Measurements from ENCODE around the gene DNAJC18.
"Not testable (repeated sequence)": the region's sequence is repeated elsewhere in the genome, so short reads cannot be mapped to it uniquely, and the experiment has no call there.

DNAJC18 gene

DNA sequence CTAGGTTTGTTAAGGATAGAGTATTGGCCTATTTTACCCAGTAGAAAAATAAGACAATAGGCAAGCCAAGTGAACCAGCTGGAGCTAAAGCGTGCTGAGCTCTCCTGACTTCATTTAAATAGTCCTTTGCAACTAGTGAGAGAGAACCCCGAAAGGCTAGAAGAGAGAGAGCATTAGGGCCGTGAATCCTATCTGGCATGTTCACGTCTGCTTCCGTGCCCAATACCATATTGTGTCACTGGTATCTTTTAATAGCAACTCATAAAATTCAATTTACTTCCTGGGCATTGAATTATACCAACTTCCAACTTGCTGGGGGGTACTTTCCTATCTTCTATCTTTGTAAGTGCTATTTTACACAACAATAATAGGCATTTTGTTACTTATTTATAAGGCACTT lies 13.8 kb downstream of the DNAJC18 start:
- DNase-seq, result no peak

DNA sequence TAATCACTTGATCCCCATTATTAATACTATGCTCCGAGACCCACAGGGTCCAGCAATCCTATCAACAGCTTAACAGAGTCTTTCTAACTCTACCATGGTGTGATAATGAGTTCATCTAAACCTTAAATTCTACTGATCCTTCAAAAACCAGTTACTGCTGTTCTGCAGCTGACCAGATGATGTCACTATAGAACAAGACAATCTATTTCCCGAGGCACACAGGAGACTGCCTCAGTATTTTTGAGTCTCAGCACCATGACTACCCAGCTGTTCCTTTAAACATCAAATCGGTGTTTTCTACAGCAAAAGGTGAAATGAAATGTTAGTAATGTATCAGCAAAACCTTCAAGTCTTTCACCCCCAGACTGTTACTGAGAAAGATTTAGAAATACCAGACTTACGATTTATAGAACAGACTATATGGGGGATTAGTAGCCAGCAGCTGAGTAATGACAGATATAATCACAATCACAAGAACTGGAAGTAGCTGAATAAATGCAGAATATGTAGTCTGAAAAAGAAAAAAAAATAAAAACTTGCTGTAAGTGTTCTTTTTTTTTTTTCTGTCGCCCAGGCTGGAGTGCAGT lies 16.9 kb downstream of the DNAJC18 start:
- DNase-seq, result peak; percentile 65 to 86

DNA sequence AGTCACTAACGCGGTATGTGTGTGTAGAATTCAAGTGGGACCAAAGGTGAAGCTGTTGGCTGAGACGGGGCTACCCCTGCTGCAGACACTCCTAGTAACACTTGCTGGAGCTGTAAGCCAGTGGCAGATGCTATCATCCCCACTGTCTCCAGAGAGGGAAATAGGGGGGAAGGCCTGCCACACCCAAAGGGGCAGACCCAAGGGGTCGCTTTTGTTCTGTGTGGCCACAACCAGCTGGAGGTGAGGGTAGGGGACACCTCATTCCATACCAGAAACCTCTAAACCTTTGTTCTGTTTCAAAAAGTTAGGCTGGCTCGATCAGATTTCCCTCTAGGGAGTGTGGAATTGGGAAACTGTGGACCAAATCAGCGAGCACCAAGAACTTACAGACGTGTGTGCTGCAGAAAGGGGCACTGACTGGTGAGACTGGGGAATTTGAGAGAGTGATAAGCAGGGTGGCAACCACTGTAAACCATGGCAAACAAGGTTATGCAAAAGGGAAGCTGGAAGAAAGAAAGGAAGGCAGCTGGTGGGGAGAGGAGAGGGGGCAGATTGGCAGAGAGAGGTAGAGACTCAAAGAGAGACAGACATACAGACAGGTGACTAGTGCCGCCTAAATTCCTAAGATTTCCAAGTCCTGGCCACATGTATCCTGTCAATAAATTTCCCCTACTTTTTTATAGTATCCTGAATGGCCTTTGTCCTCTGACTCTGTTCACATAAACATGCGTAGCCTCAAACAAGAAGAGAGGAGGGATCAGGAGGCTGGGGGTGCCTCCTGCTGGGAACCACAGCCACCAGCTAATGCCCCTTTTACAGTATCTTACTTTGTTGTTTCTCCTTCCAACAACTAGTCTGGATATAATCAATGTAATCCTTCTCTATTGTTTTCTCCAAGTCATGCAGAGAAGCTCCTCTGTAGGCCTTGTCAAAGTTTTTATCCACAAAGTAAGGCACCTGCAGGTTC lies 19.8 kb downstream of the DNAJC18 start:
- DNase-seq, result no peak

DNA sequence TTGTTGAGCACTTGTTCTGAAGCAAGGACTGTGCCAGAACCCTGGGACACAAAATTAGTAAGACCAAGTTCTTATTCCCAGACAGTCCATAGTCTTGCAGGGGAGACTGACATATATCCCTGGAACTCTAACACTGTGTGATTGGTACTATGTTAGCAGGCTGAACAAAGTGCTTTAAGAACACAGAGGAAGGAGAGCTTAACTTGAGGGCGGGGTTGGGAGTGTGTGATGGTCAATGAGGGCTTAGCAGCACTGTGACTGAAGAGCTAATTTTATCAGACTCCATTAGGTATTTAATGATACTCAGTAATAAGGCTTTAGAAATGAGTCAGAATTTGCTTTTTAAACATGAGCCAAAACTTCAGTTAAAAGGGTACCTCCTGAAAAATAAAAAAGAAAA lies 20.5 kb downstream of the DNAJC18 start:
- DNase-seq, result no peak

DNA sequence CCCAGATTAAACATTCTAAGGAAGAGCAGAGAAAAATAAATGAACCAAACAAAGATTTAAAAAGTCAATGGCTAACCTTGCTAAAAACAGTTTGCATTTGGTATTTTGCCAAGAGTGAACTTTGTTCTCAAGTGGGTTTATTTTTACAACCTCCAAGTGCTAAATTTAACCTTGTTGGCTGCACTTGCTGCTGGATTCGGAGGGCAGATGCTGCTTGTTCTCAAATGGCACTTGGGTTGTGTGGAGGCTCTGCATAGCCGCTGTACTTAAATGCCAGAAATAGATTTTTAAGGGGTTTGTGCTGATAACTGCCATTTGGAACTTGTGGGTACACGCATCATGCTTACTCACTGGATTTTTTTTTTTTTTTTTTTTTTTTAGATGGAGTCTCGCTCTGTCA lies 22.1 kb downstream of the DNAJC18 start:
- DNase-seq, result no peak

DNA sequence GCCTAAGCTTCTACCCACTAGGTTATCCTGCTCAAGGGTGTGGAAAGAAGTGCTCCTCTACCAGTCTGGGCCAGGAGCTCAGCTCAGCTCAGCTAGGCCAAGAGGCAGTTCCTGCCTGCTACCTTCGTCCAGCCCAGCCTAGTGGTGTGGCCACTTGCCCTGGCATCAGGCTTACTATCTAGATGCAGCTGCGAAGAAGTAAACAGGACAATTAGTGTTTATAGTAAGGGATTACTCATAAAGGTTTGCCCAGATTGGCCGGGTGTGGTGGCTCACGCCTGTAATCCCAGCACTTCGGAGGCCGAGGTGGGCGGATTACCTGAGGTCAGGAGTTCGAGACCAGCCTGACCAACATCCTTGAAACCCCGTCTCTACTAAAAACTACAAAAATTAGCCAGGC lies 22.7 kb downstream of the DNAJC18 start:
- no peak for DNase-seq

DNA sequence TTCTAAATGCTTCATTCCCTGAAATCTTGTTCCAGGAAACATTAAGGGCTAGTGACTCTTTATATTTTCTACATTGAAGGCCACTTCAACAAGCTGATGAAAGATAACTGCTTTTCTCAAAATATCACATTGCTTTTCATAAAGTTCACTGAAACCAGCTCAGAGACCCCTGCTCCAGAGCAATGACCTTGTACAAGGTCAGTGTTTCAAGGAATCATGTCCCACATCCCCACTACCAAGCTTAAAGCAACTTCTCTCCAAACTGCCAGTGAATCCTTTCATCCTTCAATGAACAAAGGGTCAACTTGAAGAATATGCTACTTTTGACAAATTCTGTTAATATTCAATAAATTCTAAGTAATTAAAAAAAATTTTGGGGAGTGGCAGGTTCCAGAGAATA lies 23.5 kb downstream of the DNAJC18 start:
- no peak for DNase-seq

DNA sequence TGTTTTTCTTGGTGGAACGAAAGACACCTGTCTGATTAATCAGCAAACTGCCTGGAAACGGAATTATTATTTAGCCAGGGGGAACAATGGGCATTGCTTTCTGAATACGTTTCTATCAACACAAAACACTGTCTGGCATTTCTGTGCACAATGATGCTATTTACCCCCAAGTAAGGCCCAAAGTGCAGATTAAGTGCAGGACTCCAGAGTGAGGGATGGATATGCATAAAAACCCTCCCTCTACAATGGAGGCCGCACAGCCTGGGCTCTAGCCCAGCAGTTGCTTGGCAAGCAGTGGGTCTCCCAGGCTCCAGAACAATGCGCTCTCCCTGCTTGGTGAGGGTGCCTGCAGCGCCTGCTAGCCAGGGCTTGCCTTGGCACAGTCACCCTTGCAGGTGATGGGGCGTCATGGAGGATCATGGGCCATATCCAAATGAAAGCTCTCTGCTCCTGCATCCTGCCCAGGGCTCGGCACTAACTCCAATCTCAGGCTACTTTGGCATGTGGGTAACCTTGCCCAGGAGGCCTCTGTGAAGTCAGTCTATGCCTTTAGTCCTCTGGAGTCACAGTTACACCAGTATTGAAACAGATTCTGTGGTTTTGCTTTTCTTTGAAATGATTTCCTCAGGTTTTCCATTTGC lies 24.0 kb downstream of the DNAJC18 start:
- no peak for DNase-seq

DNA sequence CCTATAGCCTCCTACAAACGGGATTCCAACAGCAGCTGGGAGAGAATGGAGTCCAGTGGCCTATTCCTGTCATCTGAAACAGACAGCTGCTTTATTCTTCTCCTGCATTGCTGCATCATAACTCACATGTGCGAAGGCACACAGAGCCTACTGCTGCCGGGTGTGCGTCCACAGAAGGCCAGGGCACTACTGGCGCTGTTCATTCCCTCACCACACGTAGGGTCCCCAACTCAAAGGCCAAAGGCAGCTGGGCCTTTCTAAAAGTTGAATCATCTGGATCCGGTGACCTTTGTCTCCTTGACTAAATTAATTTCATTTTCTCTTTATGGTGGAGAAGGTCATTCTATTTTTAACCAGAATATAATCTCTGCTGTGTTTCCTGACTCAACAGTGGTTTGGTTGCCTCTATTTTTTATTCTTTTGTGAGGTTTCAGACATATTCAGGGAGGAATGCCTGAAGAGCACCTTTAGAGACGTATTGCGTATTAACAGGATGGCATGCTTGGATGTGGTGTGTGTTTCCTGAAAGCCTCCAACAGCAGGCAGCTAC lies 24.7 kb downstream of the DNAJC18 start:
- no peak for DNase-seq

DNA sequence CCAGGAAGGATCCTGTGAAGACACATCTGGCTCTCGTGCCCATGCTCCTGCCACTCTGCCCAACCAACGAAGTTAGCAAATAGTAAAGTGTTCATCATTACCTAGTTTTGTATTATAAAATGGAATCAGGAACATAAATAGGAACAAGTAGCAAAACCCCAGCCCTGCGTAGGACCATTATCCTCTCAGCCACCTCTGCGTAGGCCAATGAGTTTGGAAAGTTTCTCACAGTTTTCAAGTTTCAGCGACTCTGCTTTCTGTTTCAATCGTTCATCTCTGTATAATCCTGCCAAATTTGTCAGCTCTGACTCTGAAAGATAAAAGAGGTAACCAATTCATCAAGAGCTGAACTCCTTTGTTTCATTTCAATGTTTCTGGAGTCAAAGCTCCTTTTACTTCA lies 25.4 kb downstream of the DNAJC18 start:
- DNase-seq, result no peak

DNA sequence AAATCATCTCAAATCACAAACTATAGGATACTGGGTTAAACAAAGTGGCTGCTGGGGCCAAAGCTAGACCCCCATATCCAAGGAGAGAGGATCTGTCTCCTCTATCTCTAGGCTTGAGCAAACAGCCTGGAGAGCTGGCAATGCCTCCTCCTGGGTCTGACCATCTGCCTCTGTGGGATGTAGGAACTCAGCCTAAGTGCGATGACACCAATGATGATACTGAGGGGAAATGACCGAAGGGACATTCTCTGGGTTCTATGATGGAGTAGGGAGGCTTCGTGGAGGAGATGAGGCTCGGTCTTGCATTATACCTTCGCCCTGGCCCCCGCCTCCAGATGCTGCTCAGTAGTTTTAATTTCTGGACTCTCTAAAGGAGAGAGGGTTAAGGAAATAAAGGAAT lies 26.2 kb downstream of the DNAJC18 start:
- DNase-seq, result no peak

DNA sequence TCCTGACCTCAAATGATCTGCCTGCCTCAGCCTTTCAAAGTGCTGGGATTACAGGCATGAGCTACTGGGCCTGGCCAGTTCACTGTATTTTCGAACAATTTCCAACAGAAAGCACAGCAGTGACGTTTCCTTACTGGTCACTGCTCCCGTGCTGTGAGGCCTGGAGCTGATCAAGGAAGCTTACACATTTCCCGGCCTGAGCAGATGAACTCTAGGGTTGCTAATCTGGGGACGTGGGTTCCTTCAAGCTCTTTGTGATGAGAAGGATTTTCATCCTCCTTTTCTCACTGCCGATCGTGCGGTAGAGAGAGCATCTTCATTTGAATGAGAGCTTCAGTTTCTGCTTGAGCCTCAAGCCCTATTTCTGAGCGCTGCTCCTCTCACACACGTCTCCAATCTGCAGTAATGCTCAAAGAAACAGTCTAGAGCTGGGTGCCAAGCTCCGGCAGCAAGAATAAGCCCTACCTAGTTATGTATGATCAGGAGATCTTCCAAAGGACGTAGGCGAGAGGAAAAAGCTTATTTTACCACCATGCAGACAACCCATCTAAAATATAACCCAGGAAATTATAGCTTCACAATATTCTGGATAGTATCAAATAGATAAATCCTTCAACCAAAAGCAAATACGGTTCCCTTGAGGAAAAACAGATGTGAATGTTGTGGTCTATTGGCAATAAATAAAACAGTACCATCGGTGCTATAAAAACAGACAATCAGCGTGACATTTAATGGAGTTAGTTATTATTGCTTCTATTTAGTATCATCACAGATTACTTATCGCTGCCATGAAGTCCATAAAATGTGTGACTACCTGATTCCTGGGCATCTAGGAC lies 28.1 kb downstream of the DNAJC18 start:
- no peak for DNase-seq

DNA sequence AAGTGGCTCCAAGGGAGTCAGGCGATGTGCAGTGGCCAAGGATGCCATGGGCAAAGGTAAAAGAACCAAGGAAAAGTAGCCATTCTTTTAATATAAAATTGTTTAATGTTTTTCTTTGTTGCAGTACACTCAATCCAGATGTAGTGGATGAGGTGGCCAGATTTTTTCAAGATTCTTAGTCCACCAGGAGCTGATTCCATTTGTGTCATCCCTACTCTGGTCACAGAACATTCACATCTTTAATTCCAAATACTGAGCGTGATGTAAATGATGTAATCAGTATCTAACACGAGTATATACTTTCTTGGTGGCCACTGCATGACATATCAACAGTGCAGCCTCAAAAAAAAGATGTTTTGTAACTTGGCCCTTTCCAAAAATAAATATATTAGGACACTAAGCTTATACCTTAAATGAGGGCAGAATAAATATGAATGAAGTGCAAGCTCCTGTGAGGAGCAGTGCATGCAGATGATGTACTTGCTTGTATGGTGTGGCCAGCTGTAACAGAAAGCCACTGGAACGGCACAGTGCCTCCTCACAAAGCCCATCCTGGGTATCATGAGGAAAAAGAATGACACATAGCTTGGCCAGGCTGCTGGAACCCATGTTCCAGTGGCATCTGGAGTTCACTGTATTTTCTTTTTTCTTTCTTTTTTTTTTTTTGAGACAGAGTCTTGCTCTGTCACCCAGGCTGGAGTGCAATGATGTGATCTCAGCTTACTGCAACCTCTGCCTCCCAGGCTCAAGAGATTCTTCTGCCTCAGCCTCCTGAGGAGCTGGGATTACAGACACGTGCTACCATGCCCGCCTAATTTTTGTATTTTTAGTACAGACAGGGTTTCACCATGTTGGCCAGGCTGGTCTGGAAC lies 29.0 kb downstream of the DNAJC18 start:
- DNase-seq, result no peak

DNA sequence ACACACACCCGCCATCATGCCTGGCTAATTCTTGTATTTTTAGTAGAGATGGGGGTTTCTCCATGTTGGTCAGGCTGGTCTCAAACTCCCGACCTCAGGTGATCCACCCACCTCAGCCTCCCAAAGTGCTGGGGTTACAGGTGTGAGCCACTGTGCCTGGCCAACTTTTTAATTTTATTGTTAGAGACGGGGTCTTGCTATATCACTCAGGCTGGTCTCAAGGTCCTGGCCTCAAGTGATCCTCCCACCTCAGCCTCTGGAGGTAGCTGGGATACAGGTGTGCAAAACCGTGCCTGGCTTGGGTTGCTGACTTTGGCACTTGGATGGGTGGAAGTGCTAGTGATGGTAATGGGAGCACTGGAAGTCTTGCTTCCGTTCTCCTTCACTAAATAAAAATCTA lies 30.2 kb downstream of the DNAJC18 start:
- DNase-seq, result not testable (repeated sequence)

DNA sequence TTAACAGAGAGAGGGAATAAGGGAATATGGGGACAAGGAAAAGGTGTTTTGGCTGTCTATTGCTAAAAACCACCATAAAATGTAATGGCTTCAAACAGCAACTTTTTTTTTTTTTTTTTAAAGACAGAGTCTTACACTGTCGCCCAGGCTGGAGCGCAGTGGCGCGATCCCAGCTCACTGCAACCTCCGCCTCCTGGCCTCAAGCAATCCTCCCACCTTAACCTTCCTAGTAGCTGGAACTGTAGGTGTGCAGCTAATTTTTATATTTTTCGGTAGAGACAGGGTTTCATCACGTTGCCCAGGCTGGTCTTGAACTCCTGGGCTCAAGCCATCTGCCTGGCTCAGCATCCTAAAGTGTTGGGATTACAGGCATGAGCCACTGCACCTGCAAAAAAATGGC lies 31.1 kb downstream of the DNAJC18 start:
- DNase-seq, result no peak

DNA sequence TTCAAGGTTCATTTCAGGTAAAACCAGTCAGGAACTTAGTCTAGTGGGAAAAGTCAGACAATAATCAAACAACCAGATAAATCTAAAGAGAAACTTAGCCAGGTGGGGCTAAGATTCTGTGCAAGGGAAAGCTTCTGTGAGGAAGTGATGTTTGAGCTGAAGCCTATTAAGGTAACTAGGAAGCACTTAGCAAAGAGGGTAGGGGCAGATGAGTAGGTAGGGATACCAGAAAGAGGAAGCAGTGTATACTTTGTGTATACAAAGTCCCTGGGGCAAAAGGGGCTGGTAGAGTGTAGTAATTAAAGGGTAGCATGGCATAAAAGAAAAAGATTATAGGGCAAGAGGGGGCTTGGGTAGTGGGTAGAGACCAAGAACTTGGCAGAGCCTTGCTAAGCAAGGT lies 31.8 kb downstream of the DNAJC18 start:
- no peak for DNase-seq

DNA sequence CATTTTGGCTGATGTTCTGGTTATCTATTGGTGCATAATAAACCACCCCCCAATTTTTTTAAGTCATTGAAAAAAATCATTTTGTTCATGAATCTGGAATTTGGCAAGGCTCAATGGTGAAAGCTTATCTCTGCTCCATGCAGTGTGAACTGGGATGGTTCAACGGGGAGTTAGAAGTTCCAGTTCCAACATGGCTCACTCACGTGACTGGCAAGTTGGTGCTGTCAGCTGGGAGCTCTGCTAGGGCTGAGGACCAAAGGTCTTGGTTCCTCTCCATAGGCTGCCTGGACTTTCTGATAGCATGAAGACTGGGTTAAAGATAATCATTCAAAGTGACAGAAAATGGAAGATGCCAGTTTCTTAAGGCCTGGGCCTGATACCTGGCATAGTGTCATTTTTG lies 32.4 kb downstream of the DNAJC18 start:
- DNase-seq, result no peak

DNA sequence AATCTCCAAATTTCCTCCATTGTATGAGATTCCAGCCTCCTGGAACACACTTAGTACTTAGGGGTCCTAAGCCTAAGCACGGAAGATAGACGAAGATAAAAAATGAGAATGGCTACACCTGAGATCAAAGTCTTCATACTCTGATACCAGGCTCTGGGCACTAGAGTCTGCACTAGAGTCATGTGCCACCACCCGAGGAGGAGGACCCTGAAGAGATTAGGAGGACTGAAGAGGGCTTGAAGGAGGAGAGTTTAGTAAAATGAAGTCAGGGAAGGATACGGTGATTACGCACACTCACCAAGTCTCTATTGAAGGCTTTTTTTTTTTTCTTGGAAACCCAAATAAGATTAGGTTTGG lies 34.9 kb downstream of the DNAJC18 start:
- DNase-seq, result no peak

DNA sequence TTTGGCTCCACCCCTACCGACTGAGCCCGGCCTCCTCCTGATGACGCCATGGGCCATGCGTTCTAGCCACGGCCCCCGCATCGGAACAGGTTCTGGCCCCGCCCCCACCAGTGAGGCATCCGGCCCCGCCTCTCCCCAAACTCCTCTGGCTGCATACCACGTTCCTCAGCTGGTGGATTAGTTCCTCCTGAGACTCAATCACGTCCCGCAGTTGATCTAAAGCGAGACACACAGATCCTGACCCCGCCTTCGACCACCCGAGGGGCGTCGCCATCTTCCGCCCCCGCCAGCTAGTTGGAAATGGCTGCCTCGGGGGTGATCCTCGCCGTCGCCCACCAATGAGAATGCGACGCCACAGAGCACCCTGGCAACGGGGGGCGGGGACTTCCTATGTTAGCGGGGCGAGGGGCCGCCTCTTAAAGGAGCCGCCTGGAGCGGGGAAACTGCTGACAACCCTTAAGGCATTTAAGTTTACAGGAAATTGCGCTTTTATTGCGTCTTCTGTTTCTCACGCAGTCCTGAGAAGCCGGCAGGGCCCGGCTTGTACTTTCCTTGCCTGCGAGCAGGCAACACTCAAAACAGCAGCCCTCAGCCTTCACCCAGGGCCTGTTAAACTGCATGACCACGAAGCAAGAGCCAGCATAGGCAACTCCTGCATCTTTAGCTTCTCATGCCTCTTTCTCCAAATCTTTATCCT lies 35.4 kb downstream of the DNAJC18 start, which contains the start of gene SPATA24:
TSS of gene SPATA24 (minus strand) at position 303 of the 697 bp plus-strand sequence. CDS start at position 274, 29 bp downstream.
- DNase-seq, result peak; percentile 97 to 98

DNA sequence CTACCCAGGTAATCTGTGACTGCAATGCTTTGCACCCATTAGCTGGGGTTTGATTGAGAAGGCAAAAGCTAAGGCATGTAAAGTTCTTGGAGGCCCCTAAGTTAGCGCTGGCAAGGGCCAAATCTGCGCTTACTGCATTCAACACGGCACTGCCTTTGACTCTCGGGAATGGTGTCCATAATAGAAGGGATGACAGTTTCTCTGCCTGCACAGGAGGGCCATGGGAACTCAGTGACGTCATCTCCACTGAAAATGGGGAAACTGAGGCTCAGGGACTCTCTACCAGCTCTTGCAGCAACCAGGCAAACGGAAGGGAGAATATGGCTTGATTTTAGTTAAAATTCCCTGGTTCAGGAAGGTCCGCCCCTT lies 35.9 kb downstream of the DNAJC18 start:
- DNase-seq, result no peak

DNA sequence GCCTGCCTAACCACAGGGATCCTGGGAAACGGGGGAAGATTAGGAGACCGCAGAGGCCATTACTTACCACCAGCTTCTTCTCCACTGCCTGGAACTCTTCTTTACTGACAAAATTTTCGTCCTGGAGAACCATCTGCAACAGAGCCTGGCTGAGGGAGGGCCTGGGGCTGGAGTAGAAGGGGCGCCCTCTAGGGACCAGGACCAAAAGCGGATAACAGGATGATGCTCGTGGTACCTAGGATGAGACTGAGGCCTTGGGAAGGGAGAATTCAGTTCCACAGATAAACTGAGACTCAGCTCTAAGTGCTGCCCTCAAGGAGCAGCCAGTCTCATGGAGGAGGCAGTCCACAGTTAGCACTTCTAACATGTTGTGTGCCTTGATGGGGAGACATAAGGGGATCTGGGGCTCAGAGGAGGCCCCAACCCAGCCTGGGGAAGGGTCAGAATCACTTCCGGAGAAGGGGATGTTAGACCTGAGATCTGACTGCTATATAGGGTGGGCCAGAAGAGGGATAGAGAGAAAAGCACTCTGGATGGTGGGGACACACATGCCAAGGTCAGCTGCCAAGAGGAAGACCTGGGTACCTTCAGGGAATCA lies 36.7 kb downstream of the DNAJC18 start:
- DNase-seq, result peak; percentile 14 to 27

Data from CD4-positive, alpha-beta T cell treated with Interleukin-1 beta for 1 hour (primary cell).